H1 (cell line): ENCODE results near the gene FCRL5.

Experiments
- BRCA1 ChIP-seq: IDR thresholded peaks from 2 replicates; pipeline ENCODE4 v1.6.1; 2012; ENCODE audit warnings: low read depth, low read length, improper control_type of control experiment
- FOSL1 ChIP-seq: IDR thresholded peaks from 2 replicates; pipeline ENCODE4 v1.6.1; 2011; ENCODE audit warnings: mild to moderate bottlenecking, low read depth, low read length, moderate library complexity; ENCODE audit not compliant: insufficient read depth
- PHF8 ChIP-seq: fragments of 200-600 bp; sonication (generic); conservative IDR thresholded peaks from 2 replicates; pipeline ENCODE4 v1.7.1; 2012; ENCODE audit warnings: low read depth, mild to moderate bottlenecking, inconsistent platforms, low read length, moderate library complexity
- POLR2A ChIP-seq, 2 experiments: IDR thresholded peaks; 1 replicate in 1 of 2; 2 replicates in 1 of 2; pipeline ENCODE4 v1.6.1; 2011; ENCODE audit warnings: low read depth in 2 of 2, low read length in 2 of 2, mild to moderate bottlenecking in 2 of 2; ENCODE audit errors: control extremely low read depth in 1 of 2
- POLR2AphosphoS5 ChIP-seq: IDR thresholded peaks from 2 replicates; pipeline ENCODE4 v1.6.1; 2011; ENCODE audit warnings: low read depth, low read length
- SIN3A ChIP-seq, 2 experiments: IDR thresholded peaks in 1 of 2; conservative IDR thresholded peaks in 1 of 2; 2 replicates each; pipeline ENCODE4 v1.6.1; 2011 to 2012; ENCODE audit warnings: low read length in 2 of 2, improper control_type of control experiment in 1 of 2, low read depth in 1 of 2, mild to moderate bottlenecking in 1 of 2
- SRF ChIP-seq: IDR thresholded peaks from 2 replicates; pipeline ENCODE4 v1.6.1; 2011; ENCODE audit warnings: mild to moderate bottlenecking, low read depth, low read length, moderate library complexity
- TCF12 ChIP-seq: IDR thresholded peaks from 2 replicates; pipeline ENCODE4 v1.6.1; 2011; ENCODE audit warnings: low read depth, mild to moderate bottlenecking, low read length

- TF ChIP-seq TCF12 (no peak), PHF8 (no peak), POLR2AphosphoS5 (no peak), FOSL1 (no peak), SRF (no peak), POLR2A (IDR thresholded peaks at IDR 0.05; ENCODE audit: control extremely low read depth in 1 of 2, low read depth in 2 of 2, low read length in 2 of 2) (no peak), BRCA1 (no peak), SIN3A (conservative IDR thresholded peaks at IDR 0.05 in 1 of 2, IDR thresholded peaks at IDR 0.05 in 1 of 2; ENCODE audit: low read depth in 1 of 2, low read length in 2 of 2) (no peak)
These were observed 22.5 kb upstream of the FCRL5 start for GRCh38 chr1:157574836-157575235.
